Activated CD4-positive, alpha-beta T cell treated with anti-CD3 and anti-CD28 coated beads, Interleukin-2, amount 50 U/mL, for 24 hours (primary cell): Measurements from ENCODE around the gene ARHGAP25.

Source experiments
- DNase-seq, 2 donors: peaks; one replicate each; pipeline ENCODE4 v3.0.0-alpha.2; 2020; ENCODE audit warnings: low read depth in 1 of 2, low spot score in 1 of 2

ARHGAP25 gene

DNA sequence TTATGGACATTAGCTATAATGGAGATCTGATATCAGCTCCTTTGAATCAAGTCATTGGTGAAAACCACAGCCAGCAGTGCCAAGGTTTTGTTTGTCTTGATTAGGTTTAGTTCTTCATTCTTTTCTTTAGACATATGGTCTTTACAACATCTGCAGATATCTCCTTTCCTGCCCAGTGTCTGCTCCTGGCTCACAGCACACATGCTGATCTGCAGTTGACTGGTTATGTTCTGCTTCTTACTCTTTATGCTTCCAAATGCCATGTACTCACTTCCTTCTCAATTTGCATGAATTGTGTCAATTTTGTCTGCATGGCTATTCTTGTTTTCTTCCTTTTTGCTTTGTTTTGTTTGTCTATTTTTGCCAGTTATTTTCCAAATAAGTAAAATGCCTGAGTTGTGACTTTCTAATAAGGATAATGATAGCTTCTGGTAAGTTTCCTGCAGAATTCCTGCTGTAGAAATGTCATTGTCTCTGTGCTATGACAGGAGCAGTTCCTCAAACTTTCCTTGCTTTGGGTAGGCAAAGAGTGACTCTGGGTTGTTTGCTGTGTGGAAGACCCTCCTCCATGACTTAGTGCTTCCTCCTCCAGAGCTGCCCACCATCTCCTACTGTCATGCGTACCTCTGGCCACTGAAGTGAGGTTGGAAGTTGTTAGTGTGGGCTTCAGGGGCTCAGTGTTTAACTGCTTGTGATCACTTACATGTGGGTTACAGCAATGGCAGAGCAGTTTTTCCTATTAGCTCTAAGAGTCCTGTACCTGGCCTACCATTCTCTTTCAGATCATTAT, 8.2 kb downstream of the ARHGAP25 start:
- DNase-seq, result no peak

DNA sequence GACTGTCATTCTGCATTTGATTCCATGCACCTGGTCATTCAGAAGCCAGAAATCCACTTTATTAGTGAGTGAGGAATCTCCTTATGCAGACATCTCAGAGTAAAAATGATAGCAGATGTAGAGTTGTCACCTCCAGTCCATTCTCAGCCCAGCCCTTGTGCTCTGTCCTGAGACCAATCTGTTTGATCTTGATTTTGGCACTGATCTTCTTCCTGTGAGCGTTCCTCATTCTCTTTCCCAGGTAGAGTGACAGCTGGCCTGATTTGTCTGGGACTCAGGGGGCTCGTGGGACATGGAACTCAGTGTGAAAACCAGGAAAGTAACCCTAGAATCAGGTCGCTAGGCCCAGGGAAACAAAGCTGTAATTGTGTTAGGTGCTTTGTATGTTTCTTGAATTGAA, 8.9 kb downstream of the ARHGAP25 start:
- DNase-seq, result no peak

DNA sequence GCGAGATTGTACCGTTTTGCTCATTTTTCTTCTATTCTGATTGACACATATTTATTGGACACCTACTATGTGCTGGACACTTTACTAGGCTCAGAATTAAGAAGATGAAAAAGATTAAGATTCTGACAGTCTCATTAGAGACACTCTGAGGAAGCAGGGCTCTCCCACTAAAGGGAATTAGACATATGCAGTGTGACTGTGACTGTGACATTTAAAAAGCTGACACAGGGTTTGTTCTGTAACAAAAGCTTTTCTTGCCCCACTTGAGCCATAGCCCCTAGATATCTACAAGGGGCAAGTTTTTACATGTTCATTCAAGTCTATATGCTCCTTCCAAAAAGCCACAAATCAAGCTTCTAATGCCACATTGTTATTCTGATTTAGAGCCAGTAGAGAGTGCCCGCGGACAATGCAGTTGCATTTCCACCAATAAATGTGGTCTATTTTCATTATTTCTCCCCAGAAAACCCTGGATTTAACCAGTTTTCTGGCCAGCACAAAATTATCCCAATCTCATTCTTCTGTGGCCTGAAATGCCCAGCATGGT, 9.8 kb downstream of the ARHGAP25 start:
- no peak for DNase-seq

DNA sequence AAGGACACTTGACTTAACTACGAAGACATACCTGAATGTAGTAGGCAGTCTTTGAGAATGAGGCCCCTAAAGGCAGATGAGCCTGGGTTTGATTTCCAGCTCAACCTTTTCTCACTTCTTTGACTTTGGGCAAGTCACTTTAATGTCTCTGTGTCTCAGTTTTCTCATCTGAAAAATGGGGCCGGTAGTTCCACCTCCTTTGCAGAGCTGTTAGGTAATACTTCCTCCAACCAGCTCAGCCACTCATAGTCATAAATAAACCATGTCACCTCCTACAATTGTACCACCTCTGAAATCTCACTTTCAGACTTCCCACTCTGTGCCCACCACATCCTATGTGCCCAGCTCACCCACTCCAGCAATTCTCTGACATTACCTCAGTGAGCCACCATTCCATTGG, 10.4 kb downstream of the ARHGAP25 start:
- no peak for DNase-seq

DNA sequence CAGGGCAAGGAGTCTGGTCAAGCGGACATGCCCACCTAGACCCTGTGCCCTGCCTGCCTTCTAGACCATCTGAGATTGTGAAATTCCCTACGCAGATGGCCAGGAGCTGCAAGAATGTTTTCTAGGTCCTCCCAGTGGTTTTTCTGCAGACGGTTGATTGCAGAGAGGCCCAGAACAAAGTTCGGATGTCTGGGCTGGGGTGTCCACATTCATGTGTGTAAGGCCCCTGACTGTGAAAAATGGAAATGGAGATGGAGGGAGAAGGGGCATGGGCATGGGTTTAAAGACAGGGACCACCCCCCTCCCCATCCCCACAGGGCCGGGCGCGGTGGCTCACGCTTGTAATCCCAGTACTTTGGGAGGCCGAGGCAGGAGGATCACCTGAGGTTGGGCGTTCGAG, 11.8 kb downstream of the ARHGAP25 start:
- no peak for DNase-seq

DNA sequence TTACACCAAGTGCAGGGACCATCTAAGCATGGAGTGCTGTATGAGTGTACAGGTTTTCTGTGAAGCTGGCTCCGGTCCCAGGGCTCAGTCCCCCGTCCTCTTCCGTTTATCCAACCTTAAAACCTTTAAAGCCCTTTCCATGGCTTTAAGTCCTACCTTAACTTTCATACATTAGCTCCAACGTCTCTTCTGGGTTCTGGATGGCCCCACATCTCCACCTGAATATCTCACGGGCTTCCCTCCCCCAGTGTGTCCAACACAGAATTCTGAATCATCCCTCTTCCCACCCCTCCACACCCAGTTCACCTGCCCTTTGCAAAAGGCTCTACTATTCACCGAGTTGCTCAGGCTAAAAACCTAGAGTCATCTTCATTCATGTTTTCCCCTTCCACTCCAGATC, 12.8 kb downstream of the ARHGAP25 start:
- DNase-seq, result no peak

DNA sequence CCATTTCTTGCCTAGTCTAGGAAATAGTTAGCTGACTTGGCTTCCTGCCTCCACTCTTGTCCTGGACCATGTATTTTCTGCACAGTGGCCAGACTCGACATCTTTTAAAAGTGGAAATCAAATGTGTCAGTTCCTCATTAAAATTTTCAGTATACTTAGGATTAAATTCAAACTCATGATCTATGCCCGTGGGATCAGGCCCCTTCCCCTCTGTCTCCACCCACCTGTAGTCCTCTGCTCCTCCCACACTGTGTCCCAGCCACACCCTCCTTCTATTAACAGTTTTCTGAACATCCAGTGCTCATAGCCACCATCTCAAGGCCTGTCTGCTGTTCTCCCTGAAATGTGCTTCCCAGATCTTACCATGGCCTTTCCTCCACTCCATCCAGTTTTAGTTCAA, 13.3 kb downstream of the ARHGAP25 start:
- no peak for DNase-seq

DNA sequence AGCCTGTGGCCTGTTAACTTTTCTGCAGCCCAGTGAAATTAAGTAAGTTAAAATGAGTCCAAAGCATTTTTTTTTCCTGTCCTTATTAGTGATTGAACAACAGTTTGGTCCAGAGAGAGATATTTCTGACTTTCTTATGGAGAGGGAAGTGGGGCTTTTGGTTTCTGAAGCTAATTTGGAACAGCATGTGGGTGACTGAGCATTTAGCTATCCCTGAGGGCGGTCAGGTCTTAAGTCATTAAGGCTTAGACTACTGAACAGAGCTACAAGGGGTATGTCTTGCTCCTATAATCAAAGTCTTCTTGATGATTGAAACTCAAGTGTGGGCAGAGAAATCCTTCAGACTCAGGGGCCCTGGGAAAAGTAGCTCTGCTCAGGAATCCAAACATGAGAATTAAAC, 14.0 kb downstream of the ARHGAP25 start:
- no peak for DNase-seq

DNA sequence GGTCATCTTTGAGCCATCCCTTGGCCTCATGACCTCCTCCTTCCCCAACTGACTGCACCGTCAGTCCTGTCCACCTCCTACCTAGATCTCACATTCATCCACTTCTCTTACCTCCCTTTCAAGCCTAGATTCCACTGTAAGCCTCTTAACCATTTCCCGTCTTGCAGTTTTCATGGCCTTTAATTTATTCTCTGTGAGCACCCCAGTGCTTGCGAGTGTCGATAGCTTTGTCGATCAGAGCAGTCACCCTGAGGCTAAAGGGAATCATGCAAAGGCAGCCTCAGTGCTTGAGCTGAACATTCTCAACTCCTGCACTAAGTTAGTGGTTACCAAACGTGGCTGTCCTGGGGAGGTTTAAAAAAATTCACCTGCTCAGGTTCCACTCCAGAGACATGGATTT, 14.7 kb downstream of the ARHGAP25 start:
- no peak for DNase-seq

DNA sequence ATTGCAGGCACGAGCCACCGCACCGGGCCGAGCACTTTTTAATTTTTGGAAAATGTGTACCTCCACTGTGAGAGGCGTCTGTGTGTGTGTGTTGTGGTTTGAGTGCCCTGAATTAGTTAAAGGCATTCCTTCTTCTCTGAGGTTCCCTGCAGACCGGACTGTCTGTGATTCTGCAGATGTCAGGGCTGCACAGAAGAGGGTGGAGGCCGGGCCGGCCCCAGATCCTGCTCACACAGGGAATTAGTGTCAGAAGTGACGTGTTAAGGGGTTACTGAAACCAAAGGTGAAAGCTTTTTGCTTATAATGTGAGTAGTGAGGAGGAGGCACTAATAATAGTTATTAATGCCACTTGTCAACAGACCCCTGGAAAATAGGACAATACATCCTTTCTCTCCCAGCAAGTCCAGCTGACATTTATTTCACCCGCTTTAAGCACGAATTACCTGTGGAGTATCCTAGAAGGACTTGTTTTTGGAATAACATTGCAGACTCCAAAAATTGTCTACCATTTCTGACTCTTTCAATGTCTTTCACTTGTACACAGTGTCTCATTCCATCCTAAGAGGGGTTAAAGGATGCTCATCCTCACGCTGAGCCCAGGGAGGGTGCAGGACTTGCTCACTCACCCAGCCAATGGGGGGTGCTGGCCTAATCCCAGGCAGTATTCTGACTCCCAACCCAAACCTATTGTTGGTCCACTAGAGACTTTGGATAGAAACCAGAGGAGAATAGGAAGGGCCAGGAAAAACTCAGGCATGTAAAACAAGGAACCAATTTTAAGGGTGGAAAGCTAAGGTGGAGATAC, 16.2 kb downstream of the ARHGAP25 start:
- DNase-seq, result no peak

DNA sequence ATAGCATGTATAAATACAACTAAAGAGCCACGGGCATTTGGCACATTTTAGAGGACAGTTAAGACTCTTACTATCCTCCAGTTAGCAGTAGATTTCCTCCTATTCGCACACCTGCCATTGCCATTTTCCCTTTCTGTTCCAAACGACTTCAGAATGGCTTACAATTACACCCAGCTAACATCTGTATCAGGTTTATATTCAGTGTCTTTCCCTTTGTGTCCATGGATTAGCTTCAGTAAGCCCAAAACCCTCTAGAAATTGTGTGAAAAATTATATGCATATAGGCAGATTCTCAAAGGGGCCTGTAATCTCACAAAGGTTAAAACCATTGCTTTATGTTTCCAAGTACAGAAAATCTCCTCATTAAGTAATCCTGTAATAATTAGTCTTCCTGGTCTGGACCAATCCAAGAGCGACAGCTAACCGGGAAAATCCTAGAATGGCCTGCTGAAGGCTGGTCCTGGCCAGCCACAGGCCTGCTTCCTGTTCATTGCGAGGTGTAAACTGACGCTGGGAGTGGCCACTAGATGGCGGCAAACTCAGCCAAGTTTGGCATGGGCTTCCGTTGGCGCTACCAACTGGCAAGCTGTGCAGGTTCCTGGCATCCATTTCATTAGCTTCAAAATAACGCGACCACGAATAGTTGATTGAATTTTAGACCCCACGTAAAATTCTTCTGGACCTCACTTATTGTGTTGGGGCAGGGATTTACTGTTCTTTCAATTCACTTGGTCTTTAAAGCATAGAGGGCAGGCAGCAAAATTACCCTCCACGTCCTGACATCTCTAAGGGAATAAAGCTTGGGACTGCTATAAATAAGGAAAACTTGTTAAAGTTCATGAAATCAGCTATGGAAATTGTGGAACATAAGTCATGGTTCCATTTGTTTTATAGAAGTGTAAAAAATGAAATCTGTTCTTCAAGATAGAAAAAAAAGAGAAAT, 17.1 kb downstream of the ARHGAP25 start:
- peak; percentile 87 to 88 for DNase-seq

DNA sequence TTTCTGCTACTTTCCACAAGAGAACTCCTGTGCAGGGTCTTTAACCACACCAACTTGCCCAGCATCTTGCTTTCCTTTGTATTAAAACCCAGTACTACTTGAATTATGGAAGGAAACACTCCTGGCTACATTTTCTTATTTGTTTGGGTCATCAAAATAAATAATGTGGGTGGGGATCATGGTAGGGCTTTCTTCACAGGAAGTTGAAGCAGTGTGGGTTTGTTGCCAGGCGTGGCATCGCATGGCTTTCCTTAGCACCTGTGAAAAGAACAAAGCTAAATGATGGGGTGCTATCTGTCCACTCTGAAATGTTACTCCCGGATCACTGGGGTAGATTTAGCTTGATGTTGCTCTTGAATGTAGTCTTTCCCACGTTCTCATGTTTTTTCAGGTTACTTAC, 18.7 kb downstream of the ARHGAP25 start:
- no peak for DNase-seq

DNA sequence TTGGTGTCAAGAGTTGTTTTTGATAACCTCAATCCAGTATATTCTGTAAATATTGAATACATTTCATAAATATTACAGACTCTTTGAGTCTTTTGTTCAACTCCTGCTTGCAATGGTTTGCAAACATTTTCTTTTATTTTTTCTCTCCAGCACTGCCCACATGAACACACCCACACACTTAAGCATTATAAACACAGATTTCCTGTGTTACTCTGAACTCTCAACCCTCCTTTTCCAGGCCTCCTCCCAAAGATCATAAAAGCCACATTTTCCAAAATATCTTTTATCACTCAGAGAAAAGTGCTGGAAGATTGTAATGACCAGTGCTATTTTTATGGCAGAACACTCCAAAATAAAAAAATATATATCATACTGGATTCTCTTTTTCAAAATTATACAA, 20.5 kb downstream of the ARHGAP25 start:
- no peak for DNase-seq

DNA sequence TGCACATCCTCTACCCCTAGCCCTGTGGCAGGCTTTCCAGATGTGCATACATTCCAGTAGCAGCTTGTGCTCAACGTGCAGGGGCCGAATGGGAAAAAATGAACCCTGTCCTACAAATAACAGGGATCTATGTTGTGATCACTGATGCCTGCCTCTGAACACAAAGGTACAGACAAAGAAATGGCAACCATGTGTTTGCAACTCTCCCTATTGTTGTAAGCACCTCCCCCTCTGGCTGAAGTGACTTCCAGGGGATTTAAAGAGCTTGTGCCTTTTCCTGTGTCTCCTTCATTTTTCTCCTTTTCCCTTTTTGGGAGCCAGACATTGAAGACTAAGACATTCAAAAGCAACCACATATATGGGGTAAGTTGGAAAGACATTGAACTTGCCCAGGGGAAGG, 21.6 kb downstream of the ARHGAP25 start:
- DNase-seq, result no peak

DNA sequence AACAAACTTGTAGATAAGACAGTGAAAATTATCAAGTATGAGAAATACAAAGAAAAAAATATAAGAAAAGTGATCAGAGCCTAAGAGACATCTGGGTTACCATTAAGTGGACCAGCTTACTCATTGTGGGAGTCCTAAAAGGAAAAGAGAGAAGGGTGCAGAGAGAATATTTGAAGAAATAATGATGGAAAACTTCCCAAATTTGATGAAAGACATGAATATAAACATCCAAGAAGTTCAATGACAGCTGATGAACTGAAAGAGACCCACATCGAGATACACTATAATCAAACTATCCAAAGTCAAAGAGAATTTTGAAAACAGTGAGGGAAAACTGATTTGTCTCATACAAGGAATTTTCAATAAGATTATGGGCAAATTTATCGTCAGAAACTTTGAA, 22.5 kb downstream of the ARHGAP25 start:
- no peak for DNase-seq

DNA sequence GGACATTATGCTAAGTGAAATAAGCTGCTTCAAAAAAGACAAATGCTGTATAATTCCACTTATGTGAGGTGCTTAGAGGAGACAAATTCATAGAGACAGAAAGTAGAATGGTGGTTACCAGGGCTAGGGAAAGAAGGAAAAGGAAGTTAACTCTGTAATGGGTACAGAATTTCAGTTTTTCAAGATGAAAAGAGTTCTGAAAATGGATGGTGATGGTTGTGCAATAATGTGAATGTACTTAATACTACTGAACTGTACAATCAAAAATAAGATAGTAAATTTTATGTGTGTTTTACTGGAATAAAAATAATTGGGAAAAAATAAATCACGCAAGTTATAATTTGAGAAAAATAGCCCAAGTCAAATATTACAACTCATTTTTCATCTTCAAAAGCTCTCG, 27.5 kb downstream of the ARHGAP25 start:
- no peak for DNase-seq

DNA sequence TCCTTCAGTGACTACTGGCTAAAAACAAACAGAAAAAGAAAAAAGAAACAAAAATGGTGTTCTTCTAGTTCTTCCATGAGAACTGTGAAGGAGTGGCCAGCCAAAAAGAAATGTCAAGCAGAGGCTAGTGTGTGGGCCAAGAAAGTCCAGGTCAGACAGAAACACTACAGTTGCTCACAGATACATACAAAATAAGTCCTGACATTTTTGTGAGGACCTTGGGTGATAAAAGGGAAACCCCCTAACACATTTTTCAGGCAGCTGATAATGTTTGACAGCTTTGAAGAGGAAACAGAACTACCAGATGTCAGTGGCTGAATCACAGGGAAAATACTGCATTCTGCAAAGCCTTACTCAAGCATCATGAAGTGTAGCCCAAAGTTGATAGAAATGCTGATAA, 28.1 kb downstream of the ARHGAP25 start:
- DNase-seq, result no peak

DNA sequence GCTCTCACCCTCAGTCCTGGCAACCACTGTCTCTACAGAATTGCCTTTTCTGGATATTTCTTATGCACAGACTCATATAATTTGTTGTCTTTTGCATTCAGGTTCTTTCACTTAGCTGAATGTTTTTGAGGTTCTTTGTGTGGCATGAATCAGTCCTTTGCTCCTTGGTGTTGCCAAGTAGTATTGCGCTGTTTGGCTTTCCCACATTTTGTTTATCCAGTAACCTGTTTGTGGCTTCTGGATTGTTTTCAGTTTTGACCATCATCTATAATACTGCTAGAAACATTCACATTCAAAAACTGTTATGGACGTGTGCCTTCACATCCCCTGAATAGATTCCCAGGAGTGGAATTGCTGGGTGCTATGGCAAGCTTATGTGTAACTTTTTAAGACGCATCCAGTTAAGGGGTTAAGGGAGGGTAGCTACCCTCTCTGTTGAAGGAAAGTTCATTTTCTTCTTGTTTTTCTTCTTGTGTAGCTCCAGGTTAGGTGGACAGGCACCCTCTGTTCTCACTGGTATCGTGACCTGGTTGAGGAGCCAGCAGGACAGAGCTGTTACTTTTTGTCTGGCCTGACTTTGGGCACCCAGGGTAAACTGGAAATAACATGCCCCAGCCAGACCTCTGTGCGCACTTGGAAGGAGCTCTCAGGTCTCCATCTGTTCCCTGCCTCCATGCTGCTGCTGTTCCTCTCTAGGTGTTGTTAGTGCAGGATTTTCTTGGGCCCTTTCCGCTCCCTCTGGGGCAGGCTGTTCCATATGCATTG, 29.6 kb downstream of the ARHGAP25 start:
- no peak for DNase-seq

DNA sequence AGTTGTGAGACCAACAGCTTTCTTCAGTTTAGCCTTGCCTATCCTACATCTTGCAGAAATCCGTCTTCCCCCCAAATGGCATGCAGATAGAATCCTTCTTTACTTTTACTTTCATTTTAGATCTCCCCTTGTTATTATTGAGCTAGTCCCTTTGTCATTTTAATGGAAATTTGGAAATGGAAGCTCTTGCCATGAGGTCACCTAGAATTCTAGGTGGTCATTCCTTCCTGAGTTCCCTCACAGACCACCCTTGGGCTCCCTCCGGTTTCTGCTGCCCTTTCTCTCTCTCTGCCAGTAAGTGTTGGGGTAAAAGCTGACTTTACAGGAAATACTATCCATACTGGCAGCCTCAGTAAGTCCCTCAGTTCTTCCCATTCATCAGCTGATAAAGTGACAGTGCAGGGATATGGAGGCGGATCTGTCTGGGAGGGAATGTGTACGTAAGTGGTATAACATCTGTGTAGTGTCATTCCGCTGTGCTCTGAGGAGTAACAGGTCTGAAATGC, 30.2 kb downstream of the ARHGAP25 start:
- DNase-seq, result no peak

DNA sequence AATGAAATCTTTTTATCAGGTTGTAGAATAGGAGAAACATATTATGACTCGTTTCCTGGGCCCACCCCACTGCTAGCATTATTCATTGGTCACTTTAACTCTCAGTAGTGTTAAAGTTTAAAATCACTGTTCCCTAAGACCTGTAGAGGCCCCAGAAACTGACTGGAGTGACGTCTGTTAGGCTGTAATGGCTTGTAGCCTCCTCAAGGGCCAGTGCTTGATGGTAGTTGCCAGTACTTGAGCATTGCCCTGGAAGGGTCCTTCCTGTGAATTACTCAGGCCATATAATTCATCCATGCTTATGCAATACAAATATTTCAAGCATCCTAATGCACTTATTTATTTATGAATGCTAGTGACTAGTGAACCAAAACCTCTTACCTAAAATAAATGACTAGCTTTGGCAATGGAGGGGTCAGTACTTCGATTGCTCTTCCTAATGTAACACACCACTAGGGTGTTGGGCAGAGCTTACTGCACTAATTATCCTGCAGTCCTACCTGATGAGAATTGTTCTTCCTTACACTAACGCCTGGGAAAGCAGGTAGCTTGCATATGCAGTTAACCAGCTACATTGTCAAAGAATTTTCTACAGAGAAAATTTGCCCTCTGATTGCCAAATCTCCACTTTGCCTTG, 31.2 kb downstream of the ARHGAP25 start:
- DNase-seq, result no peak
